Measurements from ENCODE around the gene TF.

GRCh38 chr3:133777807-133778568 lies 31.8 kb downstream of the TF start:
- TF ChIP-seq CTCF (IDR thresholded peaks at IDR 0.05) (no peak), POLR2A (IDR thresholded peaks at IDR 0.05) (no peak), EP300 (IDR thresholded peaks at IDR 0.05) (no peak)
